ENCODE measurements around the gene CCR5AS.

Gene CCR5AS

DNA sequence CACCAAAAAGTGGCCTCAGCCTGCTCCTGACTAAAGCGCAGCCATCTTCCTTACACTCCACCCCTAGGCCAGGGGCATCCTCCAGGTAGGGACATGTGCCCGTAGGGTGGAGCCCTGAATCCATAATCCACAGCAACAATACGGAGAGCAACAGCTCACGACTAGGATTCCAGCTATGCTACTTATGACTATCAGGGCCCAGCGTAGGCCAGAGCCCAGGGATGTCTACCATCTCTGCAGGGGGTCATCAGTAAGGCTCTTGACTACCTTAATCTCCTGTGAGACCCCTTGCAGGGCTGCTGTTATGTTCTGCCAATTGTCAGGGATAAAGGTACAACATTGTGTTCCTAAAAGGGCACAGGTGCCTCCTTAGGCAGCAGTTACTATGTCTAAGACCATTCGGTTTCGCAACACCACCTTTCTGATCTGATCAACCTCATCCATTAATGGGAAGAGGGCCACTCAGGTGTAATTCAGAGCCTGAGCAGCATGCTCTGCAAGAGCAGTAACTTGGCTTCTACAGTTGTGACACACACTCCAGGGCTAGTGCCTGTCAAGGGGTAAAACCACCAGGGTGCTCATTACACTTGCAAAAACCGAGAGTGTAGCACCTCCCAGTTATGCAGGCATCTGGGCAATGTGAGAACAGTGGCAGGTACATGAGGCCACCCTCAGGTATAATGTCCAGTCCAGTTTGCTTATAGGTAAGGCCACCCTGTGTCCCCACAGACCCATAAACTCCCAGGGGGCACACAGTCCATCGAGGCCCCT, 11.2 kb upstream of the CCR5AS start:
- no peaks in the 10 kb centered on the region for H3K36me3 ChIP-seq (ENCODE audit: insufficient read depth, low read length)
- no peaks in the 10 kb centered on the region for H3K9me3 ChIP-seq (ENCODE audit: control insufficient read depth, insufficient read depth, low read length)
- H3K9ac ChIP-seq (ENCODE audit: low read depth, low read length) = no peak overlapping the region
- 0 out of 2 replicates have a peak, but pooled peaks cover 4% of the 10 kb centered on the region for H3K4me1 ChIP-seq (ENCODE audit: insufficient read depth, low read length)

DNA sequence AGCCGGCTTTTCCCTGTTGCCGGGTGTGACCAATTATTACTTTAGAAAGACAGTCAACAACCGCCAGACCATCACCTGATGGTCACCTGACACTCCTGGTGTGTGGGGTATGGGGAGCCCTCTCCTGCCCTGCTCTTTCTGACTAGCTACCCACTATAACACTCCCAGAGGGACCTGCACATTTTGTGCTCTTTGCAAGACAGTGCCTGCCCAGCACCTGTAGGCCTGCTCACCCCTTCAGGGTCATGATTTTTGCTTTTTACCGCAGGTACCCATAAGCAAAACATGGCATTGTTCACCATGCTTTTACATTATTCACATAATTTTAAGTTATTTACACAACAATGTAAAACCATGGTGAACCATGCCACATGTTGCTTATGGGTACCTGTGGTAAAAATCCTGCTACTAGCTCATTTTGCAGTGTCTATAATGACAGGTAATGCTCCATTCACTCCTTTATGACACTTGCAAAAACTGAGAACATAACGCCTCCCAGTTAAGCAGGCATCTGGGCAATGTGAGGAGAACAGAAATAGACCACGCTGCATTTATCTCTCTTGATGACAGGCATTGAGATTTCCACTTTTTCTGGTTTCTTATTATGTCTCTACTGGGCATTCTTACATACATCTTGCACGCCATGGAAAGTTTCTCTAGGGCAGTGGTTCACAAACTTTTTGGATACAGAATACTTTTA, 10.1 kb upstream of the CCR5AS start:
- Histone ChIP-seq H3K4me1 (ENCODE audit: insufficient read depth, low read length) (0 out of 2 replicates have a peak, but pooled peaks cover 4% of the 10 kb centered on the region), H3K36me3 (ENCODE audit: insufficient read depth, low read length) (no peaks in the 10 kb centered on the region), H3K9me3 (ENCODE audit: control insufficient read depth, insufficient read depth, low read length) (no peaks in the 10 kb centered on the region), H3K9ac (ENCODE audit: low read depth, low read length) (no peak overlapping the region)

DNA sequence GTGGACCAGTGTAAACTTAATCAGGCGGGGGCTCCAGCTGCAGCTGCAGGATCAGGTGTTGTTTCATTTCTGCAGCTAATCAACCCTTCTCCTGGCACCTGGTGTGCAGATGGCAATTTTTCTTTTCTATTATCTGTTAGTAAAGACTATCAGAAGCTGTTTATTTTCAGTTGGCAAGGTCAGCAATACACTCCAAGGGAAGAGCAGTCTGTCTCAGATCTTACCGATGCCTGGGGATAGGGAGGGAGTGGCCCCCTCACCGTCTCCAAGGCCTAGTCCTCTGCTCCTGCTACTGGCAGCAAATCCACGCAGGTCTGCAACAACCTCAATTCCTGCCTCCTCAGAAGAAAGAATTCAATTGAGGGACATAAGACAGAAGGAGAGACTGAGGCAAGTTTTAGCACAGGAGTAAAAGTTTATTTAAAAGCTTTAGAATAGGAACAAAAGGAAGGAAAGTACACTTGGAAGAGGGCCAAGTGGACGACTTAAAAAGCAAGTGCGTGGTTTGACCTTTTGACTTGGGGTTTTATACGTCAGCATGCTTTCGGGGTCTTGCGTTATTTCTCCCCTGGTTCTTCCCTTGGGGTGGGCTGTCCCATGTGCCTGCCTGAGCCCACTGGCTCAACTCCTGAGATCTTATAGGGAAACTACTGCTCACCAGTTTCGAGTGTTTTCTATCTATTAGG, 9.4 kb upstream of the CCR5AS start:
- Histone ChIP-seq H3K36me3 (ENCODE audit: insufficient read depth, low read length) (no peaks in the 10 kb centered on the region), H3K4me1 (ENCODE audit: insufficient read depth, low read length) (0 out of 2 replicates have a peak, but pooled peaks cover 4% of the 10 kb centered on the region), H3K9me3 (ENCODE audit: control insufficient read depth, insufficient read depth, low read length) (no peaks in the 10 kb centered on the region), H3K9ac (ENCODE audit: low read depth, low read length) (no peak overlapping the region)

DNA sequence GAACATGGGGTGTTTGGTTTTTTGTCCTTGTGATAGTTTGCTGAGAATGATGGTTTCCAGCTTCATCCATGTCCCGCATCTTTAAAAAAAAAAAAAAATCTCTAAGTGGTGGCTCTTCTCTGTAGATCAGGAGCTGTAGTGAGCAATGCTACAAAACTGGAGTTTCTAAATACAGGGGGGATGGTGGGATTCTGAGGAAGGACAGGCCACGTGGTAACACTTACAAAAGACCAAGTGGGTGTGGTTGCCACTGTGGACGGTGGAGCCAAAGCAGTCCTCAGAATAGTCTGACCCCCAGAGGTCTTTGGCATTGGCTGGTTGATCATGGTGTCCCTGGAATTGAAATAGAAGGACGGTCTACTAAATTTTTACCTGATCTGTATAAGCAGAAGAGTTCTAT, 7.9 kb upstream of the CCR5AS start:
- no peak overlapping the region for H3K9ac ChIP-seq (ENCODE audit: low read depth, low read length)
- 0 out of 2 replicates have a peak, but pooled peaks cover 4% of the 10 kb centered on the region for H3K4me1 ChIP-seq (ENCODE audit: insufficient read depth, low read length)
- H3K36me3 ChIP-seq (ENCODE audit: insufficient read depth, low read length) = no peaks in the 10 kb centered on the region
- H3K9me3 ChIP-seq (ENCODE audit: control insufficient read depth, insufficient read depth, low read length) = no peaks in the 10 kb centered on the region

DNA sequence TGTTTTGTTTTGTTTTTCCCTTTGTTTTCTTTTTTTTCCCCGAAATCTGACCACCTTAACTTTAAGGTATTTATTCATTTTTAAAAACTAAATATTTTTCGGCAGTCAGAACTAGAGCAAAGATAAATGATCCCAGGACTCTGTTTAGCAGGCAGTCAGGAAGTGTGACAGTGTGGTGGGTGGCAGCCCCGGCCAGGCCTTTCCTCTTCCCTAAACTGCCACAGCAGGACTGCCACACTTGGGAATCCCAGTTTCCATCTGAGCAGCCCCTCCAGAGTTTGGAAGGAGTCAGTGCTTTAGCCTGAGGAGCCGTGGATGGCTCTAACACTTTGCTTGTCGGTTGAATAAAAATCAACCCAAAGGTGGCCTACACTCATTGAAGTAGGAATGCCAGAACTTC, 7.1 kb upstream of the CCR5AS start:
- Histone ChIP-seq H3K9me3 (ENCODE audit: control insufficient read depth, insufficient read depth, low read length) (no peaks in the 10 kb centered on the region), H3K9ac (ENCODE audit: low read depth, low read length) (no peak overlapping the region), H3K4me1 (ENCODE audit: insufficient read depth, low read length) (0 out of 2 replicates have a peak, but pooled peaks cover 4% of the 10 kb centered on the region), H3K36me3 (ENCODE audit: insufficient read depth, low read length) (no peaks in the 10 kb centered on the region)

DNA sequence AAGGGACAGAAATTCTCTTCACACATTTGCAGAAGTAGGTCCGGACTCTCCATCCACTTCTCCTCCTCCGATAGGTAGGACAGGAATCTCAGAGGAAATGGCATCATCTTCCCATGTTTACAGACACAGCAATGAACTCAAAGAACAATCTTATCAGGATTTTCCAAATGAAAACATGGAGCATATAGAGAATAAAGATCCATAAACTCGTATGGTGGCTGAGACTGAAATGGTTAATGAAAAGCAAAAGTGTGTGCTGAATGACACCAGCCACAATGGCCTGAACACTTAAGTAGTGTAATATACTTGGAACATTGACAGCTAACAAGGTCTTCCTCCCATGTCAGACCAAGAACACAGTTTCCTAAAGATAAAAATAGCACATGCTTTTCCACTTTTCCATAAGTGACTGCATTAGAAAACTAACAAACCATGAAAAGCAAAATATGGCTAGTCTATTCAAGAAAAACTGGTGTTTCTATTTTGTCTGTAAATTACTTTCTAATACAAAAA, 6.0 kb upstream of the CCR5AS start:
- Histone ChIP-seq H3K9me3 (ENCODE audit: control insufficient read depth, insufficient read depth, low read length) (no peaks in the 10 kb centered on the region), H3K4me1 (ENCODE audit: insufficient read depth, low read length) (no peaks in the 10 kb centered on the region), H3K36me3 (ENCODE audit: insufficient read depth, low read length) (no peaks in the 10 kb centered on the region), H3K9ac (ENCODE audit: low read depth, low read length) (no peak overlapping the region)

DNA sequence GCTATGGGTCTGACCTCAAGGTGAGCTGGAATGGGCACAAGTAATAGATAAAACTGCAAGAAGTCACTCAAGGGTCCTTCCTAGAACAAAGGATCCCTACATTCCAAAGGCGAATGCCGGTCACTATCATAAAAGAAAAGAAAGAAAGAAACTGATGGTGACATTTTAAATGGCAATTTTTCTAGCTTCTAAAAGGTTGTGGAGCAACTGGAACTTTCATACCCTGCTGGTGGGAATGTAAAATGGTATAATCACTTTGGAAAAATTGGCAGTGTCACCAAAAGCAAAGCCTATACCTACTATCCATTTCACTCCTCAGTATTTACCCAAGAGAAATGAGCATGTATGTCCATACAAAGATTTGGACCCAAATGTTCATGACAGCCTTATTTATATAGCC, 4.4 kb upstream of the CCR5AS start:
- Histone ChIP-seq H3K4me1 (ENCODE audit: insufficient read depth, low read length) (no peaks in the 10 kb centered on the region; the same call in 1 of the 2 replicates), H3K36me3 (ENCODE audit: insufficient read depth, low read length) (no peaks in the 10 kb centered on the region), H3K9ac (ENCODE audit: low read depth, low read length) (no peak overlapping the region), H3K9me3 (ENCODE audit: control insufficient read depth, insufficient read depth, low read length) (no peaks in the 10 kb centered on the region)

DNA sequence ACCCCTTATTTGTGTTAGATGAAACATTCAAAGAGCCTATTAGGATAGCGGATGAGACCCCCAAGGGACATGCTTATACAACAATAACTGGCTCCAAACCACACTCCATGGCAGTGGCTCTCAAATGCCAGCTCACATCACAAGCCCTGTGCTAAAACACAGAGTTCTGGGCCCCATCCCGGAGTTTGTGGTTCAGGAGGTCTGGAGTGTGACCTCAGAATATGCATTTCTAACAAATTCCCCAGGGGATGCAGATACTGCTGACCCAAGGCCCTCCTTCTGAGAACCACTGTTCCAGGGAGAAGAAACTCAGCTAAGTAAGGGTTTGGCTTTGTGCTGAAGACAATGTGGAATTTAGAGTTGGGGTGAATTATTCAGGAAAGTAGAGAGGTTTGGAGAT, 3.8 kb upstream of the CCR5AS start:
- Histone ChIP-seq H3K36me3 (ENCODE audit: insufficient read depth, low read length) (no peaks in the 10 kb centered on the region), H3K9me3 (ENCODE audit: control insufficient read depth, insufficient read depth, low read length) (no peaks in the 10 kb centered on the region), H3K4me1 (ENCODE audit: insufficient read depth, low read length) (no peaks in the 10 kb centered on the region; the same call in 1 of the 2 replicates), H3K9ac (ENCODE audit: low read depth, low read length) (no peak overlapping the region)

DNA sequence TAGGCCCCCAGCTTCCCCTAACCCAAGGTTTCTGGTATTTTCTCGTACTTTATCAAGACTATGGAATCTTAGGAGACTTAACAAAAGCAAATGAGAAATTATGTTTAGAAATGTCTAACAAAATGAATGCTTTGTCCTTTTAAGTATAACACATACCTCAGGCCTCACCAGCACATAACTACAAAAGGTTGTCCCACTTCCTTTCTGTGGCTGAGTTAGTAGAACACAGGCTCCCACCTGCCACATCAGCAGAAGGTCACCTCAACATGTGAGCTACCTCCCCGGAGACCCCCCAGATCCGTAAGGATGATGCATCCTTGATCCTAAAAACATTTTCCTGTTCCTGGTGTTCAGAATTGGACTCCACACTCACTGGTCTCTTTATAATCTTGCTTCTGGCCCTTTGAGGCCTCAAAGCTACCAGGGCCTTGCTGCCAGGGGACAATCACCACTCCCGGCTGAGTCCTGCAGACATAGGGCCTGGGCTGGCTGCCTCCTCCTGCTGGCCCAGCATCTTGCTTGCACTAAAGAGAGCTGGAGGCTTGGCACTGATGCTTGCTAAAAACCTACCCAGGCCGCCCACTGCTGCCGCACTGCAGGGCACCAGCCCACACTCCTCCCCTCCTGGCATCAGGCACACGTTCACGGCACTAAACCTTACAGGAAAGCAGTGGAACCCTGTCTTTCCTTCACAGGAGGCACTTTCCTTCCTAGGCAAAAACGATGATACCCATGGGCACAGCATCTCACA, 3.0 kb upstream of the CCR5AS start:
- Histone ChIP-seq H3K9ac (ENCODE audit: low read depth, low read length) (no peak overlapping the region), H3K36me3 (ENCODE audit: insufficient read depth, low read length) (no peaks in the 10 kb centered on the region), H3K9me3 (ENCODE audit: control insufficient read depth, insufficient read depth, low read length) (no peaks in the 10 kb centered on the region), H3K4me1 (ENCODE audit: insufficient read depth, low read length) (no peaks in the 10 kb centered on the region; the same call in 1 of the 2 replicates)

DNA sequence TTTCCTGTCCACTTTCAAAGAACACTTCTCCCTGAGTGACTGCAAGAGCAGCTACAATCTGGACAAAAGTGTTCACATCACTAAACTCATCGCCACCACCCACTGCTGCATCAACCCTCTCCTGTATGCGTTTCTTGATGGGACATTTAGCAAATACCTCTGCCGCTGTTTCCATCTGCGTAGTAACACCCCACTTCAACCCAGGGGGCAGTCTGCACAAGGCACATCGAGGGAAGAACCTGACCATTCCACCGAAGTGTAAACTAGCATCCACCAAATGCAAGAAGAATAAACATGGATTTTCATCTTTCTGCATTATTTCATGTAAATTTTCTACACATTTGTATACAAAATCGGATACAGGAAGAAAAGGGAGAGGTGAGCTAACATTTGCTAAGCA, 2.0 kb upstream of the CCR5AS start:
- H3K4me1 ChIP-seq (ENCODE audit: insufficient read depth, low read length) = no peaks in the 10 kb centered on the region; the same call in 1 of the 2 replicates

DNA sequence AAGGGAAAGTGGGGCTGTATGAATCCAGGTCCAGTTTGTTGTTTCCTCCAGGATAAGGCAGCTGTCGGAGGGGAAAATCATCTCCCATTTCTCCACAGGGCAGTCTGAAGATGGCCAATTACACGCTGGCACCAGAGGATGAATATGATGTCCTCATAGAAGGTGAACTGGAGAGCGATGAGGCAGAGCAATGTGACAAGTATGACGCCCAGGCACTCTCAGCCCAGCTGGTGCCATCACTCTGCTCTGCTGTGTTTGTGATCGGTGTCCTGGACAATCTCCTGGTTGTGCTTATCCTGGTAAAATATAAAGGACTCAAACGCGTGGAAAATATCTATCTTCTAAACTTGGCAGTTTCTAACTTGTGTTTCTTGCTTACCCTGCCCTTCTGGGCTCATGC, 1.1 kb upstream of the CCR5AS start:
- H3K9ac ChIP-seq (ENCODE audit: low read depth, low read length) = no peak overlapping the region
- no peaks in the 10 kb centered on the region; the same call in 1 of the 2 replicates for H3K4me1 ChIP-seq (ENCODE audit: insufficient read depth, low read length)

More for the DNA sequence above, 2.0 kb upstream of the CCR5AS start:
- Histone ChIP-seq H3K9ac (ENCODE audit: low read depth, low read length) (no peak overlapping the region), H3K36me3 (ENCODE audit: insufficient read depth, low read length) (no peaks in the 10 kb centered on the region), H3K9me3 (ENCODE audit: control insufficient read depth, insufficient read depth, low read length) (no peaks in the 10 kb centered on the region)

DNA sequence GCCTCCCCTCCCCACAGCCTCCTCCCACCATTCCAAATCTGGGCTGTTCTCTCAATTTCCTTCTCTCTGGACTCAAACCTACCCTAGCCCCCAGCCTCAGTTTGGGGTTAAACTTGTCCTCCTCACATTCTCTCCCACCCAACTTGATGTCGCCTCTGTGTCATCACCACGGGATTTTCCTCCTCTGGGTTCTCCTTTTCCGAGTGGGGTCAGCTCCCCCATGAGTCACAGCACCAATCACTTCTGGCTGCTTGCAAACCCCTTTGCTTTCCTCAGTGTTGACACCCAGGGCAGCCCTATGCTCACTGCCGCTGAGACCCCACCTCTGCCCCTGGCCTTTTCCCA, 451 bp downstream of the CCR5AS start:
- Histone ChIP-seq H3K9me3 (ENCODE audit: control insufficient read depth, insufficient read depth, low read length) (no peaks in the 10 kb centered on the region), H3K36me3 (ENCODE audit: insufficient read depth, low read length) (no peaks in the 10 kb centered on the region), H3K4me1 (ENCODE audit: insufficient read depth, low read length) (no peaks in the 10 kb centered on the region; the same call in 1 of the 2 replicates), H3K9ac (ENCODE audit: low read depth, low read length) (no peak overlapping the region)

More for the DNA sequence above, 1.1 kb upstream of the CCR5AS start:
- Histone ChIP-seq H3K36me3 (ENCODE audit: insufficient read depth, low read length) (no peaks in the 10 kb centered on the region), H3K9me3 (ENCODE audit: control insufficient read depth, insufficient read depth, low read length) (no peaks in the 10 kb centered on the region)

DNA sequence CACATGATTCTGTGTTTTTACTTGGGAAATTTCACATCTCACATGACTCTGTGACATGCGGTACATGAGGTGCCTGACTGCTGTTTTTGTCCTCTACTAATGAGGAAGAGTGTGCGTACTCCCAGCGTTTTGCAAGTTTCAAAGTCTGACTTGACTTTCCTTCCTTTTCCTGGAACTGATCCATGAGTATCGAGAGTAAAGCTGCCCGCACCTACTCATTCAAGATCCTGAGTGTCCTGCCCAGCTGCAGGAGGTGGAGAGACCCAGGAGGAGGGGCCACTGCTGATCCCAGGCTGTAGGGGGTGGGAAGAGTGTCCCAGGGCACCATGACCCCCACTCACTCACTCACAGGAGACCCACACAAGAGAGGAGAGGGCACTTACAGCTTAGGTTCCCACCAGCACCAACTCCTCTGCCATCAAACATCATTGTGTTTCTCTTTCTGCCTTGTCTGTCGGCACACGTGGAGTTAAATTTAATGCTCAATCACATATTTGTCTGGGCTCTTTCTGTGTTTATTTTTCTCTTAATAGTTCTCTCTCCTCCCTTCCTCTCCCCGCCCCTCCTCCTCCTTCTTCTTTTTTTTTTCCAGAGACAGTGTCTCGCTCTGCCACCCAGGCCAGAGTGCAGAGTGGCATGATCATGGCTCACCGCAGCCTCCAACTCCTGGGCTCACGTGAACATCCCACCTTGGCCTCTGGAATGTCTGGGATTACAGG, 1.4 kb downstream of the CCR5AS start:
- H3K4me1 ChIP-seq (ENCODE audit: insufficient read depth, low read length) = no peaks in the 10 kb centered on the region; the same call in 1 of the 2 replicates
- no peak overlapping the region for H3K9ac ChIP-seq (ENCODE audit: low read depth, low read length)
- H3K36me3 ChIP-seq (ENCODE audit: insufficient read depth, low read length) = no peaks in the 10 kb centered on the region
- H3K9me3 ChIP-seq (ENCODE audit: control insufficient read depth, insufficient read depth, low read length) = no peaks in the 10 kb centered on the region
